Hepatocyte (in vitro differentiated cells): ENCODE data around the gene CBX1. TPM values are rescaled to one million over a fixed set of nuclear protein-coding genes. Genes with fewer than 3 reads are reported as not detected.

ENCODE experiments used
- DNase-seq: peaks from one replicate; pipeline ENCODE4 v3.0.0-alpha.2; 2016; ENCODE audit warnings: low spot score
- H2AFZ ChIP-seq: fragments of 200-600 bp; sonication (generic); 2 replicates; pipeline ENCODE4 v1.6.0; 2016; ENCODE audit warnings: antibody characterized with exemption, mild to moderate bottlenecking
- H3K27ac ChIP-seq: fragments of 200-600 bp; sonication (generic); 2 replicates; pipeline ENCODE4 v1.5.1; 2016; ENCODE audit warnings: mild to moderate bottlenecking
- H3K27me3 ChIP-seq: fragments of 200-600 bp; sonication (generic); 2 replicates; pipeline ENCODE4 v1.6.1; 2016
- H3K36me3 ChIP-seq: fragments of 200-600 bp; sonication (generic); replicated peaks from 2 replicates; pipeline ENCODE4 v1.5.1; 2016; ENCODE audit warnings: low read depth; ENCODE audit not compliant: insufficient read depth
- H3K4me1 ChIP-seq: fragments of 200-600 bp; sonication (generic); 2 replicates; pipeline ENCODE4 v1.5.1; 2016; ENCODE audit warnings: mild to moderate bottlenecking, moderate library complexity; ENCODE audit not compliant: insufficient read depth
- H3K4me2 ChIP-seq: fragments of 200-600 bp; sonication (generic); 2 replicates; pipeline ENCODE4 v1.6.0; 2016
- H3K4me3 ChIP-seq: fragments of 200-600 bp; sonication (generic); 2 replicates; pipeline ENCODE4 v1.5.1; 2016; ENCODE audit warnings: mild to moderate bottlenecking
- H3K79me2 ChIP-seq: fragments of 200-600 bp; sonication (generic); 2 replicates; pipeline ENCODE4 v1.6.0; 2017; ENCODE audit warnings: mild to moderate bottlenecking
- H3K9me2 ChIP-seq: fragments of 200-600 bp; sonication (generic); replicated peaks from 2 replicates; pipeline ENCODE4 v1.6.0; 2017; ENCODE audit warnings: mild to moderate bottlenecking; ENCODE audit not compliant: insufficient read depth
- H3K9me3 ChIP-seq: fragments of 200-600 bp; sonication (generic); 2 replicates; pipeline ENCODE4 v1.5.1; 2016; ENCODE audit warnings: low read depth, mild to moderate bottlenecking
- H4K20me1 ChIP-seq: fragments of 200-600 bp; sonication (generic); 2 replicates; pipeline ENCODE4 v1.6.0; 2016; ENCODE audit warnings: mild to moderate bottlenecking; ENCODE audit not compliant: insufficient read depth, poor library complexity, severe bottlenecking
- CTCF ChIP-seq: fragments of 200-600 bp; sonication (generic); IDR thresholded peaks from 2 replicates; pipeline ENCODE4 v1.5.1; 2016; ENCODE audit warnings: antibody characterized with exemption, mild to moderate bottlenecking; ENCODE audit not compliant: poor library complexity
- EZH2 ChIP-seq: fragments of 200-600 bp; sonication (generic); IDR thresholded peaks from 2 replicates; pipeline ENCODE4 v1.6.1; 2016; ENCODE audit warnings: antibody characterized with exemption, mild to moderate bottlenecking, borderline replicate concordance
- EZH2phosphoT487 ChIP-seq: fragments of 200-600 bp; sonication (generic); IDR thresholded peaks from one replicate; pipeline ENCODE4 v1.6.1; 2018; ENCODE audit warnings: antibody characterized with exemption, mild to moderate bottlenecking, low read depth, moderate library complexity; ENCODE audit not compliant: unreplicated experiment, severe bottlenecking
- whole genome bisulfite sequencing: methylation state at CpG from one replicate; pipeline ENCODE4 v1.1.6; 2016; ENCODE audit warnings: low lambda C conversion rate; ENCODE audit errors: missing lambda C conversion rate; 5-methylcytosine and 5-hydroxymethylcytosine counted together
- polyA plus RNA-seq: library from polyadenylated mRNA; unstranded; fragments of >200 nt; fragmentation: Nextera tagmentation; extraction: Ambion mirVana; gene quantifications from 2 replicates; pipeline ENCODE4 v1.2.1, GENCODE V29; 2016
- total RNA-seq: library from RNA; depleted of rRNA; stranded (reverse); fragments of >200 nt; gene quantifications from 2 replicates; pipeline ENCODE4 v1.2.3, GENCODE V29; 2014

CBX1 gene
- total and polyA plus RNA-seq, 2 experiments from 2014 or later, result 20.7 to 49.0 TPM

- 81% methylated on average over 3 of the region's 3 CpGs for WGBS
- H3K4me2 ChIP-seq, result no peak overlapping the region
These were observed 21.4 kb upstream of the CBX1 start for GRCh38 chr17:48122665-48123045.

GRCh38 chr17:48121923-48122664 lies 20.8 kb upstream of the CBX1 start:
- Histone ChIP-seq H4K20me1 (no peaks in the 10 kb centered on the region), H3K27me3 (no peaks in the 10 kb centered on the region), H3K4me3 (no peak overlapping the region), H3K9me2 (no peaks in the 10 kb centered on the region), H3K4me1 (no peaks in the 10 kb centered on the region), H3K79me2 (no peaks in the 10 kb centered on the region), H3K36me3 (no peaks in the 10 kb centered on the region), H3K4me2 (no peak overlapping the region), H3K9me3 (no peaks in the 10 kb centered on the region), H2AFZ (no peak overlapping the region), H3K27ac (no peak overlapping the region)
- no peak for DNase-seq
- WGBS, result 84% methylated on average over 9 of the region's 9 CpGs
- no peak for TF ChIP-seq EZH2phosphoT487
- TF ChIP-seq EZH2, result no peak
- TF ChIP-seq CTCF, result no peak

More at GRCh38 chr17:48122665-48123045, 21.4 kb upstream of the CBX1 start:
- H3K9me2 ChIP-seq, result no peaks in the 10 kb centered on the region
- no peak overlapping the region for H3K4me3 ChIP-seq
- no peaks in the 10 kb centered on the region for H3K4me1 ChIP-seq
- H3K9me3 ChIP-seq, result no peaks in the 10 kb centered on the region
- TF ChIP-seq EZH2 (no peak), CTCF (no peak), EZH2phosphoT487 (no peak)
- no peaks in the 10 kb centered on the region for H3K36me3 ChIP-seq
- no peaks in the 10 kb centered on the region for H3K79me2 ChIP-seq
- no peak overlapping the region for H3K27ac ChIP-seq
- no peak overlapping the region for H2AFZ ChIP-seq
- no peaks in the 10 kb centered on the region for H4K20me1 ChIP-seq
- DNase-seq, result no peak
- H3K27me3 ChIP-seq, result no peaks in the 10 kb centered on the region

- Histone ChIP-seq H3K4me3 (no peak overlapping the region), H3K4me2 (no peak overlapping the region), H3K9me2 (no peaks in the 10 kb centered on the region), H3K9me3 (no peaks in the 10 kb centered on the region), H2AFZ (no peak overlapping the region), H3K79me2 (peaks cover 40% of the 10 kb centered on the region), H4K20me1 (no peaks in the 10 kb centered on the region), H3K4me1 (no peaks in the 10 kb centered on the region), H3K36me3 (no peaks in the 10 kb centered on the region), H3K27ac (no peak overlapping the region), H3K27me3 (no peaks in the 10 kb centered on the region)
- no peak for TF ChIP-seq EZH2
- TF ChIP-seq CTCF, result no peak
- no peak for TF ChIP-seq EZH2phosphoT487
- 91% methylated on average over 5 of the region's 5 CpGs for WGBS
- DNase-seq, result no peak
These were observed 12.0 kb upstream of the CBX1 start for GRCh38 chr17:48113201-48113676.
